ENCODE measurements around the gene ATP1B3.

The ATP1B3 gene

DNA sequence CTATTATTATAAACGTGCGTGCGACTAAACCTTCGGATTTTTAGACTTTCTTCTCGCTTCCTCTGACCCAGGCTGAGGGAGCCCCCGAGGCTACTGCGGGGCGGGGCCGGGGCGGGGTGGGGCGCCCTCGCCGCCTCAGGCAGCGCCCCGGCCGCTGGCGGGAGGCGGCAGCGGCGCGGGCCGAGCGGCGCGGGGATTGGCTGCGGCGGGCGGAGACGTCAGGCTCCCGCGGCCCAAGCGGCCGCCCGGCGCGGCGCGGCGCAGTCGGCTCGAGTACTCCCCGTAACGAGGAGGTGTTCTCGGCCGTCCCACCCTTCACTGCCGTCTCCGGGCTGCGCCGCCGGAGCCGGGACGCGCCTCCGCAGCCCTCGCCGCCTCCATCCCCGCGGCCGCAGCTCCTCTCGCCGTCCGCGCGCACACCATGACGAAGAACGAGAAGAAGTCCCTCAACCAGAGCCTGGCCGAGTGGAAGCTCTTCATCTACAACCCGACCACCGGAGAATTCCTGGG, at the start of gene ATP1B3:
ATP1B3 (plus strand) TSS at position 263 of the 510 bp plus-strand sequence; CDS start at position 422, 159 bp downstream.
- POLR2A ChIA-PET (ENCODE audit: low non-redundant PET): interaction anchor here (0.6 kb wide), 1 partner anchor 138 kb away, joined by 5 read pairs; the partner anchor contains the start of gene RNF7
- peak; percentile 83 for DNase-seq (ENCODE audit: low spot score)
- TF ChIP-seq, protein P1, sequence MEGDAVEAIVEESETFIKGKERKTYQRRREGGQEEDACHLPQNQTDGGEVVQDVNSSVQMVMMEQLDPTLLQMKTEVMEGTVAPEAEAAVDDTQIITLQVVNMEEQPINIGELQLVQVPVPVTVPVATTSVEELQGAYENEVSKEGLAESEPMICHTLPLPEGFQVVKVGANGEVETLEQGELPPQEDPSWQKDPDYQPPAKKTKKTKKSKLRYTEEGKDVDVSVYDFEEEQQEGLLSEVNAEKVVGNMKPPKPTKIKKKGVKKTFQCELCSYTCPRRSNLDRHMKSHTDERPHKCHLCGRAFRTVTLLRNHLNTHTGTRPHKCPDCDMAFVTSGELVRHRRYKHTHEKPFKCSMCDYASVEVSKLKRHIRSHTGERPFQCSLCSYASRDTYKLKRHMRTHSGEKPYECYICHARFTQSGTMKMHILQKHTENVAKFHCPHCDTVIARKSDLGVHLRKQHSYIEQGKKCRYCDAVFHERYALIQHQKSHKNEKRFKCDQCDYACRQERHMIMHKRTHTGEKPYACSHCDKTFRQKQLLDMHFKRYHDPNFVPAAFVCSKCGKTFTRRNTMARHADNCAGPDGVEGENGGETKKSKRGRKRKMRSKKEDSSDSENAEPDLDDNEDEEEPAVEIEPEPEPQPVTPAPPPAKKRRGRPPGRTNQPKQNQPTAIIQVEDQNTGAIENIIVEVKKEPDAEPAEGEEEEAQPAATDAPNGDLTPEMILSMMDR (conservative IDR thresholded peaks at IDR 0.05; ENCODE audit: low read depth): no peak
- peak within 1 kb of the TSS; percentile 100 for H3K27ac ChIP-seq
- CTCF ChIA-PET: interaction anchor here (0.6 to 2.7 kb wide), 4 partner anchors 29 to 149 kb away, joined by 3 to 37 read pairs (median 6); partner anchors contain the start of gene RNF7

DNA sequence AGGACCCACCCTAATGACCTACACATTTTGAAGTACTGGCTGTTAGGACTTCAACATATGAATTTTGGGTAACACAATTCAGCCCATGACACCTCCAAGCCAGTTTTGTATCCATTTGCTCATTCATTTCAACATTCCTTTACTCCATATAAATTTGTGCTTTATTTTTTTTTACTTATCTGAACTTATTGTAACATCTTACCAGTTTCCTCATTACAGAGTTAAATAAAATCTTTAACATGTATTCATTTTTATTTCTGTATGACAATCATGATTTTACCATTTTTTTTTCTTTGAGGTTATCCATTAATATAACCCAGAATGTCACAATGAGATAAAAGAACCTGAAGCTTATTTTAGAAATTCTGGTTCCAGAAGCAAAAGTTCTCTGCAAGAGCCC, 48.0 kb upstream of the ATP1B3 start:
- POLR2A ChIA-PET (ENCODE audit: low non-redundant PET): no interaction called here
- peak overlapping the region; percentile 96 for H3K27ac ChIP-seq
- TF ChIP-seq, protein P1 (conservative IDR thresholded peaks at IDR 0.05; ENCODE audit: low read depth): no peak
- CTCF ChIA-PET: interaction anchor here (1.6 kb wide), 1 partner anchor 47 kb away, joined by 7 read pairs; no protein-coding TSS in a partner anchor
- DNase-seq (ENCODE audit: low spot score): no peak

GRCh38 chr3:141828890-141829289, 47.6 kb upstream of the ATP1B3 start:
- DNase-seq (ENCODE audit: low spot score): peak; percentile 88
- CTCF ChIA-PET: interaction anchor here (0.5 to 1.6 kb wide), 3 partner anchors 13 to 377 kb away, joined by 3 to 7 read pairs (median 4); no protein-coding TSS in a partner anchor
- peak overlapping the region; percentile 96 for H3K27ac ChIP-seq

GRCh38 chr3:141830508-141830907, 45.9 kb upstream of the ATP1B3 start:
- CTCF ChIA-PET: interaction anchor here (0.5 to 0.7 kb wide), 2 partner anchors 11 to 45 kb away, joined by 3 read pairs; no protein-coding TSS in a partner anchor
- TF ChIP-seq, protein P1 (conservative IDR thresholded peaks at IDR 0.05; ENCODE audit: low read depth): no peak
- H3K27ac ChIP-seq: peak overlapping the region; percentile 96
- POLR2A ChIA-PET (ENCODE audit: low non-redundant PET): interaction anchor here (0.6 kb wide), 1 partner anchor 18 kb away, joined by 3 read pairs; no protein-coding TSS in a partner anchor
- peak; percentile 81 for DNase-seq (ENCODE audit: low spot score)

More at GRCh38 chr3:141828890-141829289, 47.6 kb upstream of the ATP1B3 start:
- POLR2A ChIA-PET (ENCODE audit: low non-redundant PET): no interaction called here
- TF ChIP-seq, protein P1 (conservative IDR thresholded peaks at IDR 0.05; ENCODE audit: low read depth): no peak

DNA sequence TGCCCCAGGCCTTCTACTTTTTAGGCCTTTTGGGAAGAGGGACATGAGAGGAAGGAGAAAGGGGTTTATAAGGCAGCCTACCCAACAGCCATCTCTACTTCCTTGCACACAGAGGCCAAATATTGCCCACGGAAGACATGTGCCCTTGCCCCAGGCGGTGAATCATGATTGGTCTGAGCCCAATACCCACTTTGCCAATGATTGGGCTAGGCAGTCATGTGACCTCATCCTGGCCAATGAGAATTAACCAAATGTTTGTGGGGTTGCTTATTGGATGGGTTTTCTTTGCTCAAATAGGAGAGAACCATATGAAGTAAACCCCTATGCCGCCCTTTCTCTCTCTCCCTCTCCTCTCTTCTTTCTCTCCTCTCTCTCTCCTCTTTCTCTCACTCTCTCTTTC, 42.2 kb upstream of the ATP1B3 start:
- peak; percentile 13 for DNase-seq (ENCODE audit: low spot score)
- TF ChIP-seq, protein P1 (conservative IDR thresholded peaks at IDR 0.05; ENCODE audit: low read depth): no peak
- POLR2A ChIA-PET (ENCODE audit: low non-redundant PET): no interaction called here
- CTCF ChIA-PET: no interaction called here
- H3K27ac ChIP-seq: no peak overlapping the region

GRCh38 chr3:141835557-141836229, 40.8 kb upstream of the ATP1B3 start:
- ChIA-PET CTCF (no interaction called here), POLR2A (ENCODE audit: low non-redundant PET) (no interaction called here)
- H3K27ac ChIP-seq: no peak overlapping the region
- TF ChIP-seq, protein P1 (conservative IDR thresholded peaks at IDR 0.05; ENCODE audit: low read depth): no peak
- DNase-seq (ENCODE audit: low spot score): no peak

Measured in RWPE1 (cell line).